Measurements from ENCODE around the gene STXBP6. TPM values are rescaled to one million over a fixed set of nuclear protein-coding genes. Genes with fewer than 3 reads are reported as not detected.
"Not testable (repeated sequence)": the region's sequence is repeated elsewhere in the genome, so short reads cannot be mapped to it uniquely, and the experiment has no call there.

The STXBP6 gene
- total RNA-seq, 2 donors from 2014 or later: not detected

GRCh38 chr14:24775950-24776349 lies 274.0 kb downstream of the STXBP6 start:
- no peaks in the 10 kb centered on the region for H3K9me3 Mint-ChIP-seq
- ATAC-seq: no peak
- no peaks in the 10 kb centered on the region for H3K4me1 Mint-ChIP-seq (ENCODE audit: low read depth in 2 of 2)
- H3K27ac Mint-ChIP-seq: no peak overlapping the region
- H3K36me3 Mint-ChIP-seq: peaks cover under 1% of the 10 kb centered on the region
- no peak overlapping the region for H3K4me3 Mint-ChIP-seq
- peaks cover 9 to 16% of the 10 kb centered on the region in 2 donors for H3K27me3 Mint-ChIP-seq
- no peak for DNase-seq (ENCODE audit: low spot score)

GRCh38 chr14:24774187-24774915 lies 275.6 kb downstream of the STXBP6 start:
- Mint-ChIP-seq H3K27me3 (peaks cover 10 to 31% of the 10 kb centered on the region in 2 donors), H3K27ac (no peak overlapping the region), H3K4me1 (ENCODE audit: low read depth in 2 of 2) (no peaks in the 10 kb centered on the region), H3K9me3 (no peaks in the 10 kb centered on the region), H3K4me3 (no peak overlapping the region), H3K36me3 (peaks cover 8% of the 10 kb centered on the region)
- DNase-seq (ENCODE audit: low spot score) (no peak), ATAC-seq (no peak)

DNA sequence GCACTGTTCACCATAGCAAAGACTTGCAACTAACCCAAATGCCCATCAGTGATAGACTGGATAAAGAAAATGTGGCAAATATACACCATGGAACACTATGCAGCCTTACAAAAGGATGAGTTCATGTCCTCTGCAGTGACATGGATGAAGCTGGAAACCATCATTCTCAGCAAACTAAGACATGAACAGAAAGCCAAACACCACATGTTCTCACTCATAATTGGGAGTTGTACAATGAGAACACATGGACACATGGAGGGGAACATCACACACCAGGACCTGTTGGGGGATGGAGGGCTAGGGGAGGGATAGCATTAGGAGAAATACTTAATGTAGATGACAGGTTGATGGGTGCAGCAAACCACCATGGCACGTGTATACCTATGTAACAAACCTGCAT lies 276.4 kb downstream of the STXBP6 start:
- not testable (repeated sequence) for H3K36me3 Mint-ChIP-seq; H3K4me1 Mint-ChIP-seq (ENCODE audit: low read depth in 2 of 2); H3K27ac Mint-ChIP-seq; ATAC-seq; H3K9me3 Mint-ChIP-seq; H3K4me3 Mint-ChIP-seq; DNase-seq (ENCODE audit: low spot score)
- peaks cover 10 to 36% of the 10 kb centered on the region in 2 donors for H3K27me3 Mint-ChIP-seq

- no peak for ATAC-seq
- Mint-ChIP-seq H3K4me1 (ENCODE audit: low read depth in 2 of 2) (no peaks in the 10 kb centered on the region), H3K27me3 (peaks cover 11 to 47% of the 10 kb centered on the region in 2 donors), H3K4me3 (no peak overlapping the region), H3K27ac (no peak overlapping the region), H3K9me3 (no peaks in the 10 kb centered on the region), H3K36me3 (peaks cover 17% of the 10 kb centered on the region)
- no peak for DNase-seq (ENCODE audit: low spot score)
Observed at GRCh38 chr14:24766434-24766833, 283.5 kb downstream of the STXBP6 start.

DNA sequence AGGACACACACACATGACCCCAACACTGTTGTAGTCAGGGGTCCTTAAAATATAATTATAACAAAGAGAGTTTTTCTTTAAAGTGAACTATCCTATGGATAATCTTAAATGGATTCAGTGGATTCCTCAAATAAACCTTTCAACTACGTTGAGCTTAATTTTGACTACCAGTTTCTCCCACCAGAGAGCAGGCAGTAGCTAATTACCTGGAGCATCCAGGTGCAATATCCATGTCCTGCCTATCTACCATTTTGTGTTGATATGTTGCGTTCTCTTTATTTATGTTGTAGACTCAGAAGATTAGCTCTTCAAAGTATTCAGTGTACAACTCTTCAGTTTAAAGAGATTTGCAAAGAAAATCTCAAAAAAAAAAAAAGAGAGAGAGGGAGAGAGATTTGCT lies 288.8 kb downstream of the STXBP6 start:
- Mint-ChIP-seq H3K4me1 (ENCODE audit: low read depth in 2 of 2) (no peaks in the 10 kb centered on the region), H3K9me3 (no peaks in the 10 kb centered on the region), H3K27me3 (peaks cover 19 to 47% of the 10 kb centered on the region in 2 donors), H3K4me3 (no peak overlapping the region), H3K27ac (no peak overlapping the region), H3K36me3 (peaks cover 11% of the 10 kb centered on the region)
- no peak for DNase-seq (ENCODE audit: low spot score)
- ATAC-seq: no peak
